SK-N-SH (cell line): Measurements from ENCODE around the gene AMDHD1. TPM values are rescaled to one million over a fixed set of nuclear protein-coding genes. Genes with fewer than 3 reads are reported as not detected.

ENCODE experiments used
- CTCF ChIA-PET: fragments of 300-600, 350-600 bp; formaldehyde crosslinking; extraction: SDS; loops from one replicate; lab custom pipeline; 2021; lab: Yijun Ruan, JAX
- POLR2A ChIA-PET: fragments of 350-600 bp; sonication (Branson Sonifier 250); formaldehyde crosslinking; extraction: SDS; loops from one replicate; lab custom pipeline; 2020; ENCODE audit warnings: antibody characterized with exemption, inconsistent platforms; lab: Yijun Ruan, JAX
- DNase-seq: peaks from one replicate; pipeline ENCODE4 v3.0.0; 2012
- H2AFZ ChIP-seq: fragments of 200-600 bp; sonication (generic); 2 replicates; pipeline ENCODE4 v1.8.1; 2016; ENCODE audit warnings: antibody characterized with exemption, mild to moderate bottlenecking, low read depth
- H3F3A ChIP-seq: fragments of 200-600 bp; sonication (generic); replicated peaks from 2 replicates; pipeline ENCODE3; 2016; ENCODE audit warnings: antibody characterized with exemption, mild to moderate bottlenecking; ENCODE audit not compliant: insufficient read depth
- H3K27ac ChIP-seq, 2 experiments: fragments of 200-500 bp in 1 of 2; fragments of 200-600 bp in 1 of 2; sonication (Bioruptor generic) in 1 of 2; sonication (generic), shearing (Covaris generic) in 1 of 2; 2 replicates each; pipeline versions ENCODE4 v1.5.1 to v1.6.1; 2014 to 2016; ENCODE audit warnings: low read depth in 2 of 2, inconsistent platforms in 1 of 2, low read length in 1 of 2, mild to moderate bottlenecking in 1 of 2, mixed read lengths in 1 of 2
- H3K27me3 ChIP-seq: fragments of 200-600 bp; sonication (generic), shearing (Covaris generic); 2 replicates; pipeline ENCODE4 v1.6.1; 2016; ENCODE audit warnings: mixed run types; ENCODE audit not compliant: insufficient read depth
- H3K36me3 ChIP-seq, 2 experiments: fragments of 200-500 bp in 1 of 2; fragments of 200-600 bp in 1 of 2; sonication (Bioruptor generic) in 1 of 2; sonication (generic) in 1 of 2; replicated peaks in 1 of 2; 2 replicates each; pipeline versions ENCODE3 to v1.5.1; 2014 to 2016; ENCODE audit warnings: low read length in 1 of 2, mild to moderate bottlenecking in 1 of 2; ENCODE audit not compliant: insufficient read depth in 2 of 2, control insufficient read depth in 1 of 2
- H3K4me1 ChIP-seq, 2 experiments: fragments of 200-500 bp in 1 of 2; fragments of 200-600 bp in 1 of 2; sonication (Bioruptor generic) in 1 of 2; sonication (generic), shearing (Covaris generic) in 1 of 2; 2 replicates each; pipeline versions ENCODE4 v1.5.1 to v1.6.1; 2014 to 2016; ENCODE audit warnings: low read depth in 1 of 2, low read length in 1 of 2, mixed run types in 1 of 2; ENCODE audit not compliant: insufficient read depth in 2 of 2, control insufficient read depth in 1 of 2
- H3K4me2 ChIP-seq: fragments of 200-600 bp; sonication (generic), shearing (Covaris generic); 2 replicates; pipeline ENCODE4 v1.6.1; 2017; ENCODE audit warnings: mixed run types
- H3K4me3 ChIP-seq, 2 experiments: fragments of 200-500 bp in 1 of 2; fragments of 200-600 bp in 1 of 2; sonication (Bioruptor generic) in 1 of 2; sonication (generic), shearing (Covaris generic) in 1 of 2; 2 replicates each; pipeline versions ENCODE4 v1.5.1 to v1.8.1; 2014 to 2016; ENCODE audit warnings: low read depth in 2 of 2, inconsistent platforms in 1 of 2, low read length in 1 of 2, mild to moderate bottlenecking in 1 of 2, mixed read lengths in 1 of 2, moderate library complexity in 1 of 2
- H3K79me2 ChIP-seq: fragments of 200-600 bp; sonication (generic); 2 replicates; pipeline ENCODE4 v1.8.1; 2017; ENCODE audit warnings: mild to moderate bottlenecking; ENCODE audit not compliant: insufficient read depth
- H3K9ac ChIP-seq: fragments of 200-600 bp; sonication (generic); 2 replicates; pipeline ENCODE4 v1.6.1; 2017; ENCODE audit warnings: mixed run types
- H3K9me2 ChIP-seq: fragments of 200-600 bp; sonication (generic); 2 replicates; pipeline ENCODE4 v1.6.1; 2017; ENCODE audit warnings: mixed run types
- H3K9me3 ChIP-seq: fragments of 200-600 bp; sonication (generic); 2 replicates; pipeline ENCODE4 v1.6.1; 2017; ENCODE audit warnings: mixed run types, mild to moderate bottlenecking, moderate library complexity
- H4K20me1 ChIP-seq: fragments of 200-600 bp; sonication (generic); 2 replicates; pipeline ENCODE4 v1.6.1; 2017; ENCODE audit warnings: mild to moderate bottlenecking, mixed run types; ENCODE audit not compliant: insufficient read depth
- EZH2phosphoT487 ChIP-seq: fragments of 200-600 bp; sonication (generic); IDR thresholded peaks from 2 replicates; pipeline ENCODE4 v1.6.1; 2017; ENCODE audit warnings: low read depth, mixed run types, mild to moderate bottlenecking, antibody characterized with exemption, moderate library complexity, borderline replicate concordance
- FOXM1 ChIP-seq: IDR thresholded peaks from 2 replicates; pipeline ENCODE4 v1.4.0; 2012; ENCODE audit warnings: low read depth, mild to moderate bottlenecking
- GABPA ChIP-seq: IDR thresholded peaks from 2 replicates; pipeline ENCODE4 v1.4.0; 2012; ENCODE audit warnings: low read depth, mild to moderate bottlenecking
- IRF3 ChIP-seq: fragments of 150-350 bp; IDR thresholded peaks from 2 replicates; pipeline ENCODE4 v1.6.1; 2016; ENCODE audit warnings: mild to moderate bottlenecking, low read depth, low read length
- JUND ChIP-seq: IDR thresholded peaks from 2 replicates; pipeline ENCODE4 v1.4.0; 2012
- MAX ChIP-seq: IDR thresholded peaks from 2 replicates; pipeline ENCODE4 v1.4.0; 2012; ENCODE audit warnings: low read depth
- MEF2A ChIP-seq: IDR thresholded peaks from 2 replicates; pipeline ENCODE4 v1.4.0; 2012; ENCODE audit warnings: low read depth, borderline replicate concordance
- MXI1 ChIP-seq: IDR thresholded peaks from 2 replicates; pipeline ENCODE4 v1.6.1; 2012; ENCODE audit warnings: mild to moderate bottlenecking, low read depth, low read length, improper control_type of control experiment
- NFIC ChIP-seq: IDR thresholded peaks from 2 replicates; pipeline ENCODE4 v1.4.0; 2012; ENCODE audit warnings: borderline replicate concordance
- RFX5 ChIP-seq: IDR thresholded peaks from 2 replicates; pipeline ENCODE4 v1.6.1; 2012; ENCODE audit warnings: mild to moderate bottlenecking, improper control_type of control experiment, low read length
- SIN3A ChIP-seq: IDR thresholded peaks from 2 replicates; pipeline ENCODE4 v1.6.1; 2012; ENCODE audit warnings: low read depth, mild to moderate bottlenecking, low read length, moderate library complexity, borderline replicate concordance
- SMC3 ChIP-seq: IDR thresholded peaks from 2 replicates; pipeline ENCODE4 v1.6.1; 2012; ENCODE audit warnings: low read depth, low read length, improper control_type of control experiment
- USF2 ChIP-seq: fragments of 150-350 bp; IDR thresholded peaks from 2 replicates; pipeline ENCODE4 v1.6.1; 2017; ENCODE audit warnings: antibody characterized with exemption, low read length, low read depth, borderline replicate concordance
- YY1 ChIP-seq: IDR thresholded peaks from 2 replicates; pipeline ENCODE4 v1.4.0; 2012; ENCODE audit warnings: low read depth, mild to moderate bottlenecking
- WGBS: methylation state at CpG from one replicate; pipeline ENCODE4 v1.1.6; 2017; ENCODE audit warnings: low lambda C conversion rate; 5-methylcytosine and 5-hydroxymethylcytosine counted together
- polyA plus RNA-seq, 3 experiments: library from polyadenylated mRNA; depleted of rRNA; stranded (reverse); fragments of >200 nt; gene quantifications; 2 replicates each; pipeline ENCODE4 v1.2.3, GENCODE V29; 2012
- TF ChIP-seq, protein P1 (sequence below): IDR thresholded peaks from 2 replicates; pipeline ENCODE4 v1.6.1; 2012; ENCODE audit warnings: mild to moderate bottlenecking, low read depth, low read length, moderate library complexity
- TF ChIP-seq, protein P2 (sequence below): IDR thresholded peaks from 2 replicates; pipeline ENCODE4 v1.4.0; 2012; ENCODE audit warnings: low read depth, borderline replicate concordance

Gene AMDHD1
- polyA plus RNA-seq, 1 of the 3 experiments (the other 2 are of a cell fraction), result 0.07 TPM

GRCh38 chr12:95975491-95975890, 32.4 kb downstream of the AMDHD1 start:
- TF ChIP-seq YY1, result no peak
- no peak for TF ChIP-seq SMC3
- TF ChIP-seq JUND, result no peak
- TF ChIP-seq, protein P1, sequence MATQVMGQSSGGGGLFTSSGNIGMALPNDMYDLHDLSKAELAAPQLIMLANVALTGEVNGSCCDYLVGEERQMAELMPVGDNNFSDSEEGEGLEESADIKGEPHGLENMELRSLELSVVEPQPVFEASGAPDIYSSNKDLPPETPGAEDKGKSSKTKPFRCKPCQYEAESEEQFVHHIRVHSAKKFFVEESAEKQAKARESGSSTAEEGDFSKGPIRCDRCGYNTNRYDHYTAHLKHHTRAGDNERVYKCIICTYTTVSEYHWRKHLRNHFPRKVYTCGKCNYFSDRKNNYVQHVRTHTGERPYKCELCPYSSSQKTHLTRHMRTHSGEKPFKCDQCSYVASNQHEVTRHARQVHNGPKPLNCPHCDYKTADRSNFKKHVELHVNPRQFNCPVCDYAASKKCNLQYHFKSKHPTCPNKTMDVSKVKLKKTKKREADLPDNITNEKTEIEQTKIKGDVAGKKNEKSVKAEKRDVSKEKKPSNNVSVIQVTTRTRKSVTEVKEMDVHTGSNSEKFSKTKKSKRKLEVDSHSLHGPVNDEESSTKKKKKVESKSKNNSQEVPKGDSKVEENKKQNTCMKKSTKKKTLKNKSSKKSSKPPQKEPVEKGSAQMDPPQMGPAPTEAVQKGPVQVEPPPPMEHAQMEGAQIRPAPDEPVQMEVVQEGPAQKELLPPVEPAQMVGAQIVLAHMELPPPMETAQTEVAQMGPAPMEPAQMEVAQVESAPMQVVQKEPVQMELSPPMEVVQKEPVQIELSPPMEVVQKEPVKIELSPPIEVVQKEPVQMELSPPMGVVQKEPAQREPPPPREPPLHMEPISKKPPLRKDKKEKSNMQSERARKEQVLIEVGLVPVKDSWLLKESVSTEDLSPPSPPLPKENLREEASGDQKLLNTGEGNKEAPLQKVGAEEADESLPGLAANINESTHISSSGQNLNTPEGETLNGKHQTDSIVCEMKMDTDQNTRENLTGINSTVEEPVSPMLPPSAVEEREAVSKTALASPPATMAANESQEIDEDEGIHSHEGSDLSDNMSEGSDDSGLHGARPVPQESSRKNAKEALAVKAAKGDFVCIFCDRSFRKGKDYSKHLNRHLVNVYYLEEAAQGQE, result no peak
- TF ChIP-seq USF2, result no peak
- TF ChIP-seq EZH2phosphoT487, result no peak
- no peak for TF ChIP-seq SIN3A
- TF ChIP-seq GABPA, result no peak
- no peak for TF ChIP-seq FOXM1
- TF ChIP-seq MAX, result no peak
- TF ChIP-seq MEF2A, result no peak
- TF ChIP-seq, protein P2, sequence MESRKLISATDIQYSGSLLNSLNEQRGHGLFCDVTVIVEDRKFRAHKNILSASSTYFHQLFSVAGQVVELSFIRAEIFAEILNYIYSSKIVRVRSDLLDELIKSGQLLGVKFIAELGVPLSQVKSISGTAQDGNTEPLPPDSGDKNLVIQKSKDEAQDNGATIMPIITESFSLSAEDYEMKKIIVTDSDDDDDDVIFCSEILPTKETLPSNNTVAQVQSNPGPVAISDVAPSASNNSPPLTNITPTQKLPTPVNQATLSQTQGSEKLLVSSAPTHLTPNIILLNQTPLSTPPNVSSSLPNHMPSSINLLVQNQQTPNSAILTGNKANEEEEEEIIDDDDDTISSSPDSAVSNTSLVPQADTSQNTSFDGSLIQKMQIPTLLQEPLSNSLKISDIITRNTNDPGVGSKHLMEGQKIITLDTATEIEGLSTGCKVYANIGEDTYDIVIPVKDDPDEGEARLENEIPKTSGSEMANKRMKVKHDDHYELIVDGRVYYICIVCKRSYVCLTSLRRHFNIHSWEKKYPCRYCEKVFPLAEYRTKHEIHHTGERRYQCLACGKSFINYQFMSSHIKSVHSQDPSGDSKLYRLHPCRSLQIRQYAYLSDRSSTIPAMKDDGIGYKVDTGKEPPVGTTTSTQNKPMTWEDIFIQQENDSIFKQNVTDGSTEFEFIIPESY, result no peak
- no peak for TF ChIP-seq MXI1
- no peak for TF ChIP-seq NFIC
- no peak for TF ChIP-seq RFX5
- TF ChIP-seq IRF3, result no peak
- Histone ChIP-seq H3K9me2 (no peaks in the 10 kb centered on the region), H3K4me3 (no peak overlapping the region), H3K4me1 (no peaks in the 10 kb centered on the region), H3K4me2 (no peak overlapping the region), H3K27ac (no peak overlapping the region), H2AFZ (no peak overlapping the region), H3K9me3 (no peaks in the 10 kb centered on the region), H3K27me3 (no peaks in the 10 kb centered on the region; the same call in 1 of the 2 replicates), H3K79me2 (no peaks in the 10 kb centered on the region), H3K9ac (no peak overlapping the region), H3K36me3 (no peaks in the 10 kb centered on the region), H4K20me1 (no peaks in the 10 kb centered on the region), H3F3A (no peaks in the 10 kb centered on the region)
- ChIA-PET POLR2A (no interaction called here), CTCF (interaction anchor here (2.9 kb wide), 1 partner anchor 23 kb away, joined by 8 read pairs; no protein-coding TSS in a partner anchor)
- no peak for DNase-seq
- 59% methylated on average over 4 of the region's 4 CpGs for WGBS
